Smooth muscle cell (in vitro differentiated cells): ENCODE results near the gene NYNRIN. TPM values are rescaled to one million over a fixed set of nuclear protein-coding genes. Genes with fewer than 3 reads are reported as not detected.

Experiments used
- DNase-seq: peaks from one replicate; lab custom pipeline; 2025; ENCODE audit not compliant: unreplicated experiment; lab: John Stamatoyannopoulos, UW
- H2AFZ ChIP-seq: fragments of 200-600 bp; sonication (generic); 2 replicates; pipeline ENCODE4 v1.6.0; 2016; ENCODE audit warnings: antibody characterized with exemption, low read depth, mild to moderate bottlenecking
- H3F3A ChIP-seq: fragments of 200-600 bp; sonication (generic); 2 replicates; pipeline ENCODE4 v1.6.0; 2017; ENCODE audit warnings: antibody characterized with exemption, low read depth
- H3K27ac ChIP-seq: fragments of 200-600 bp; sonication (generic); 2 replicates; pipeline ENCODE4 v1.5.1; 2016; ENCODE audit warnings: low read depth, mild to moderate bottlenecking
- H3K27me3 ChIP-seq: fragments of 200-600 bp; sonication (generic); 2 replicates; pipeline ENCODE4 v1.6.1; 2016; ENCODE audit warnings: low read depth, mild to moderate bottlenecking
- H3K36me3 ChIP-seq: fragments of 200-600 bp; sonication (generic); 2 replicates; pipeline ENCODE4 v1.5.1; 2016; ENCODE audit warnings: low read depth
- H3K4me1 ChIP-seq: fragments of 200-600 bp; sonication (generic); 2 replicates; pipeline ENCODE4 v1.5.1; 2016; ENCODE audit warnings: low read depth
- H3K4me2 ChIP-seq: fragments of 200-600 bp; sonication (generic); 2 replicates; pipeline ENCODE4 v1.6.0; 2016; ENCODE audit warnings: mild to moderate bottlenecking
- H3K4me3 ChIP-seq: fragments of 200-600 bp; sonication (generic); 2 replicates; pipeline ENCODE4 v1.5.1; 2016; ENCODE audit warnings: mild to moderate bottlenecking
- H3K79me2 ChIP-seq: fragments of 200-600 bp; sonication (generic); 2 replicates; pipeline ENCODE4 v1.6.0; 2016; ENCODE audit warnings: low read depth, mild to moderate bottlenecking
- H3K9ac ChIP-seq: fragments of 200-600 bp; sonication (generic); 2 replicates; pipeline ENCODE4 v1.6.0; 2016; ENCODE audit warnings: low read depth
- H3K9me3 ChIP-seq: fragments of 200-600 bp; sonication (generic); replicated peaks from 2 replicates; pipeline ENCODE4 v1.5.1; 2016; ENCODE audit warnings: low read depth
- H4K20me1 ChIP-seq: fragments of 200-600 bp; sonication (generic); 2 replicates; pipeline ENCODE4 v1.6.0; 2016; ENCODE audit warnings: low read depth
- CTCF ChIP-seq: fragments of 200-600 bp; sonication (generic); IDR thresholded peaks from 2 replicates; pipeline ENCODE4 v1.5.1; 2017; ENCODE audit warnings: borderline replicate concordance, mild to moderate bottlenecking, antibody characterized with exemption; ENCODE audit not compliant: insufficient read depth, poor library complexity, severe bottlenecking
- WGBS: methylation state at CpG from one replicate; pipeline ENCODE4 v1.1.7; 2016; ENCODE audit warnings: low lambda C conversion rate; 5-methylcytosine and 5-hydroxymethylcytosine counted together
- polyA plus RNA-seq: library from polyadenylated mRNA; unstranded; fragments of >200 nt; fragmentation: Nextera tagmentation; extraction: Ambion mirVana; gene quantifications from 2 replicates; pipeline ENCODE4 v1.2.1, GENCODE V29; 2016
- total RNA-seq: library from RNA; depleted of rRNA; stranded (reverse); fragments of >200 nt; gene quantifications from 2 replicates; pipeline ENCODE4 v1.2.3, GENCODE V29; 2014

Gene NYNRIN
- total and polyA plus RNA-seq, 2 experiments from 2014 or later, result 30.3 to 38.0 TPM

GRCh38 chr14:24414732-24415420 is 16.1 kb downstream of the NYNRIN start:
- no peaks in the 10 kb centered on the region for H3K4me1 ChIP-seq
- H3F3A ChIP-seq, result peaks cover 6% of the 10 kb centered on the region
- WGBS, result 97% methylated on average over 8 of the region's 15 CpGs
- H3K27ac ChIP-seq, result no peak overlapping the region
- no peaks in the 10 kb centered on the region for H3K9me3 ChIP-seq
- no peak for DNase-seq
- H3K4me2 ChIP-seq, result no peak overlapping the region
- no peak overlapping the region for H3K4me3 ChIP-seq
- H3K79me2 ChIP-seq, result no peaks in the 10 kb centered on the region
- no peak overlapping the region for H3K9ac ChIP-seq
- TF ChIP-seq CTCF, result no peak
- no peaks in the 10 kb centered on the region for H4K20me1 ChIP-seq
- no peak overlapping the region for H2AFZ ChIP-seq
- no peaks in the 10 kb centered on the region for H3K36me3 ChIP-seq
- H3K27me3 ChIP-seq, result no peaks in the 10 kb centered on the region

- TF ChIP-seq CTCF, result no peak
- Histone ChIP-seq H3K27me3 (no peaks in the 10 kb centered on the region), H3K4me3 (no peak overlapping the region), H3K9ac (no peak overlapping the region), H3K4me2 (no peak overlapping the region), H3F3A (peaks cover 6% of the 10 kb centered on the region), H3K79me2 (no peaks in the 10 kb centered on the region), H2AFZ (no peak overlapping the region), H3K27ac (no peak overlapping the region), H4K20me1 (no peaks in the 10 kb centered on the region), H3K4me1 (no peaks in the 10 kb centered on the region), H3K9me3 (no peaks in the 10 kb centered on the region), H3K36me3 (no peaks in the 10 kb centered on the region)
- WGBS, result 94% methylated on average over 25 of the region's 25 CpGs
- DNase-seq, result no peak
These were observed 16.8 kb downstream of the NYNRIN start for GRCh38 chr14:24415421-24416253.

GRCh38 chr14:24416254-24416931 is 17.6 kb downstream of the NYNRIN start:
- Histone ChIP-seq H3K79me2 (no peaks in the 10 kb centered on the region), H3K36me3 (no peaks in the 10 kb centered on the region), H3K4me2 (no peak overlapping the region), H3K9ac (no peak overlapping the region), H3K4me1 (no peaks in the 10 kb centered on the region), H3K27ac (no peak overlapping the region), H2AFZ (no peak overlapping the region), H3K27me3 (no peaks in the 10 kb centered on the region), H3K4me3 (no peak overlapping the region), H3F3A (peaks cover 6% of the 10 kb centered on the region), H3K9me3 (no peaks in the 10 kb centered on the region), H4K20me1 (no peaks in the 10 kb centered on the region)
- TF ChIP-seq CTCF, result no peak
- DNase-seq, result no peak
- WGBS, result 72% methylated on average over 19 of the region's 19 CpGs
